GM06990 (cell line): Measurements from ENCODE around the gene HOMEZ.
"Not testable (repeated sequence)": the region's sequence is repeated elsewhere in the genome, so short reads cannot be mapped to it uniquely, and the experiment has no call there.

Experiments used
- DNase-seq: peaks from one replicate; pipeline ENCODE4 v3.0.0-alpha.2; 2011; ENCODE audit not compliant: insufficient read length; ENCODE audit errors: extremely low read depth
- H3K27me3 ChIP-seq: replicated peaks from 2 replicates; pipeline ENCODE4 v1.6.0; 2011; ENCODE audit warnings: low read length; ENCODE audit not compliant: control insufficient read depth, insufficient read depth
- H3K36me3 ChIP-seq: 2 replicates; pipeline ENCODE4 v1.5.1; 2011; ENCODE audit warnings: low read length; ENCODE audit not compliant: control insufficient read depth, insufficient read depth
- H3K4me3 ChIP-seq: replicated peaks from 2 replicates; pipeline ENCODE4 v1.5.1; 2011; ENCODE audit warnings: low read depth, mild to moderate bottlenecking, control low read depth, low read length
- CTCF ChIP-seq: IDR thresholded peaks from 2 replicates; pipeline ENCODE4 v1.5.1; 2011; ENCODE audit warnings: low read length, control low read depth, mild to moderate bottlenecking, inconsistent platforms; ENCODE audit not compliant: insufficient read depth, poor library complexity, severe bottlenecking

The HOMEZ gene

GRCh38 chr14:23245282-23245681, 40.6 kb downstream of the HOMEZ start:
- no peak for DNase-seq
- Histone ChIP-seq H3K27me3 (no peaks in the 10 kb centered on the region), H3K36me3 (no peaks in the 10 kb centered on the region), H3K4me3 (no peak overlapping the region)
- TF ChIP-seq CTCF = no peak

- Histone ChIP-seq H3K4me3 (no peak overlapping the region), H3K27me3 (no peaks in the 10 kb centered on the region), H3K36me3 (no peaks in the 10 kb centered on the region)
- no peak for DNase-seq
- no peak for TF ChIP-seq CTCF
Measured at GRCh38 chr14:23243066-23243465, 42.9 kb downstream of the HOMEZ start.

GRCh38 chr14:23242076-23242475, 43.9 kb downstream of the HOMEZ start:
- no peak for TF ChIP-seq CTCF
- DNase-seq = no peak
- H3K27me3 ChIP-seq = no peaks in the 10 kb centered on the region
- no peaks in the 10 kb centered on the region for H3K36me3 ChIP-seq
- no peak overlapping the region for H3K4me3 ChIP-seq

- DNase-seq, H3K27me3 ChIP-seq, H3K4me3 ChIP-seq, H3K36me3 ChIP-seq: not testable (repeated sequence)
Measured at GRCh38 chr14:23241061-23241715, 44.7 kb downstream of the HOMEZ start.

- no peak for DNase-seq
- H3K4me3 ChIP-seq = no peak overlapping the region
- H3K36me3 ChIP-seq = no peaks in the 10 kb centered on the region
- no peak for TF ChIP-seq CTCF
- no peaks in the 10 kb centered on the region for H3K27me3 ChIP-seq
Measured at GRCh38 chr14:23240661-23241060, 45.3 kb downstream of the HOMEZ start.

- no peaks in the 10 kb centered on the region for H3K27me3 ChIP-seq
- no peaks in the 10 kb centered on the region for H3K36me3 ChIP-seq
- no peak within 1 kb of the TSS; the same call in 1 of the 2 replicates for H3K4me3 ChIP-seq
- TF ChIP-seq CTCF = no peak
- peak; percentile 77 for DNase-seq
Measured at GRCh38 chr14:23237772-23238594, 47.9 kb downstream of the HOMEZ start, which contains the start of gene RNF212B. Gene RNF212B, plus strand, starts transcription at chr14:23237936. Its CDS starts 2,410 bp downstream, at chr14:23240346.

GRCh38 chr14:23232241-23232808, 53.6 kb downstream of the HOMEZ start:
- not testable (repeated sequence) for H3K27me3 ChIP-seq, DNase-seq, H3K4me3 ChIP-seq, H3K36me3 ChIP-seq
